HG03439 (cell line): ENCODE results near the gene HPGDS.
"Not testable (repeated sequence)": the region's sequence is repeated elsewhere in the genome, so short reads cannot be mapped to it uniquely, and the experiment has no call there.

Experiments used
- ATAC-seq: cut with Tn5 transposase; IDR thresholded peaks from one replicate; pipeline ENCODE4 v1.9.1; 2021; ENCODE audit warnings: mild to moderate bottlenecking, moderate library complexity; ENCODE audit not compliant: unreplicated experiment

The HPGDS gene

DNA sequence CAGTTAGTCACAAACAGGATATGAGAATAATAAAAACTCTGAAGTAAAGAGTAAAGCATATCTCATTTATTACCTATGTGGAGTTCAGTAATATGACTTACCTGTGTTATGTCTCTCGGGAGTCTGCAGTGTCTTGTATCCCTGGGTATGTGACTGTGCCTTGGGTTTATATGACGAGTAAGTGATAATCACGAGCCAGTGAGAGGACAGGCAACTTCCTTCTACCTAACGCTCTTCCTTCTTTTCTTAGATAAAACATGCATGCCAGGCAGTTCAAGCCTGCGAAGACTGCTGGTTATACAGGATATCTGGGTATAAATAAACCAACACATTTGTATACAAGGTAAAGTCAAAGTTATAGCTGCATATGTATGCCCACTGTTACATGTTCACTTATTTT is at the start of gene HPGDS:
HPGDS (minus strand) TSS at position 143 of the 400 bp plus-strand sequence. CDS start 8,207 bp downstream, outside the sequence.
- no peak for ATAC-seq

DNA sequence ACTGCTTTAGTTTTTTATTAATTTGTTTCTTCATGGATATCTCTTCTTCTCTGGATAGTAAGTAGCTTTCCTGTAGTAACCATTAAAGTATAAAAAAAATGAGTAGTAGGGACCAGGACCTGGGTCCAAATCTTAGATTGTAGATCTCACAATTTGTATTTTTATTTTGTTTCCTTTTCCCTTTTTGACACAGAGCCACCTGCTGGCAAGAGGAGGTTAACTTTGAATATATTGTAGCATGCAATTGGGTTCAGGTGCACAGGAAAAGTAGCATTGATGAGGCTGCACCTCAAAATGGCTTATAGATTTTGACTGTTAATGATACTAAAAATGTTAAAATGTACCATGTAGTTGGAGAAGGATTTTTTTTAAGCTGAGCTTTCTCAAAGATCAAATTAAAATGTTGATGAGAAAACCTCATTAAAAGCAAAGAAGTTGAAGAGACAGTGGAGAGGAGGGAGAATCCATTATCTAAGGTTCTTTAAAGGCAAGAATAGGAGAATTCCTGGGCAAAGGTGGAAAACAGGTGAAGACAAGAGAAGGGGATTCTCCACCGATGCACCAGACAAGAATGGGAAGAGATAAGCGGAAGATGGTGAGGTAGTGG is 48.3 kb upstream of the HPGDS start:
- no peak for ATAC-seq

DNA sequence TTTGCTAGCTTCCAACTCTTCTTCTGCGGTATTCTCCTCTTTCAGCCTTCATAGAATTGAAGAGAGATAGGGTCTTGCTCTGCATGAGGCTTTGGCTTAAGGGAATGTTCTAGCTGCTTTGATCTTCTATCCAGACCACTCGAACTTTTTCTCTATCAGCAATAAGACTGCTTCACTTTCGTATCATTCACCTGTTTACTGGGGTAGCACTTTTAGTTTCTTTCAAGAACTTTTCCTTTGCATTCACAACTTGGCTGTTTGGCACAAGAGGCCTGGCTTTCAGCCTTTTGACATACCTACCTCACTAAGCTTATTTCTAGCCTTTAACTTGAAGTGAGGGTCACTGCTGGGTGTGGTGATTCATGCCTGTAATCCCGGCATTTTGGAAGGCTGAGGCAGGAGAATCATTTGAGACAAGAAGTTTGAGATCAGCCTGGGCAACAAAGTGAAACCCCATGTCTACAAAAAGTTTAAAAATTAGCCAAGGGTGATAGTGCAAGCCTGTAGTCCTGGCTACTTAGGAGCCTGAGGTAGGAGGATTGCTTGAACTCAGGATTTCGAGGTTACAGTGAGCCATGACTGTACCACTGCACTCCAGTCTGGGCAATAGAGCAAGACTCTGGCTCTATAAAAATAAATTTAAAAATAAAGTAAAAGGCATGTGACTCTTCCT is 47.1 kb upstream of the HPGDS start:
- no peak for ATAC-seq

DNA sequence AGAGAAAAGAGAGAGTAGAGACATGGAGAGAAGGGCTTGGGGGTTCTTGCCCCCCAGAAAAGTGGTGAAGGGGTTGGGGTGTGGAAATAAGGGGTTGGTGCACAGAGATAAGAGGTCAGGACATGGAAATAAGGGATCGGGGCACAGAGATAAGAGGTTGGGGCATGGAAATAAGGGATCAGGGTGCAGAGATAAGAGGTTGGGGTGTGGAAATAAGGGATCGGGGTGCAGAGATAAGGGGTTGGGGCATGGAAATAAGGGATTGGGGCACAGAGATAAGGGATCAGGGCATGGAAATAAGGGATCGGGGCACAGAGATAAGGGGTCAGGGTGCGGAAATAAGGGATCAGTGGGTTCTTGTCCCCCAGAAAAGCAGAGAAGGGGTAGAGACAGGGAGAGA is 45.3 kb upstream of the HPGDS start:
- not testable (repeated sequence) for ATAC-seq

DNA sequence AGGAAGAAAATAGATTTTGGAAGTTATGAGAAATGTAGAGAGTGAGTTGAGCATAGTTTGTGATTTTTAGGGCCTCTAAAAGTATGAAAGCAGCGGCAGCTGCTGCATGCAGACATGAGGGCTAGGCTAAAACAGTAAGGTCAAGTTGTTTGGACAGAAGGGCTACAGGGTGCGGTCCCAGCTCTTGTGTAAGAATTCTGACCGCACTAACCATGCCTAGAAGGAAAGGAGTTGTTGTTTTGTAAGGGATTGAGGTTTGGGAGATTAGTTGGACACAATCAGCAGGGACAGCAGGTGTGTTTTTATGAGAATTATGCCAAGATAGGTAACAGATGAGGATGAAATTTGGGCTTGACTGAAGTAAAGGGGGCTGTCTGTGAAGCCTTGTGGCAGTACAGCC is 42.8 kb upstream of the HPGDS start:
- not testable (repeated sequence) for ATAC-seq

DNA sequence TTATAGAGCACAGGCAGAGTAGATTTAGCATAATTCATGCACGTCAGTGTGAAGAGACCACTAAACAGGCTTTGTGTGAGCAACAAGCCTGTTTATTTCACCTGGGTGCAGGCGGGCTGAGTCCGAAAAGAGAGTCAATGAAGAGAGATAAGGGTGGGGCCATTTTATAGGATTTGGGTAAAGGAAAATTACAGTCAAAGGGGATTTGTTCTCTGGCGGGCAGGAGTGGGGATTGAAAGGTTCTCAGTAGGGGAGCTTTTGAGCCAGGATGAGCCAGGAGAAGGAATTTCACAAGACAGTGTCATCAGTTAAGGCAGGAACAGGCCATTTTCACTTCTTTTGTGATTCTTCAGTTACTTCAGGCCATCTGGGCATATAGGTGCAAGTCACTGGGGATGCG is 40.3 kb upstream of the HPGDS start:
- not testable (repeated sequence) for ATAC-seq

DNA sequence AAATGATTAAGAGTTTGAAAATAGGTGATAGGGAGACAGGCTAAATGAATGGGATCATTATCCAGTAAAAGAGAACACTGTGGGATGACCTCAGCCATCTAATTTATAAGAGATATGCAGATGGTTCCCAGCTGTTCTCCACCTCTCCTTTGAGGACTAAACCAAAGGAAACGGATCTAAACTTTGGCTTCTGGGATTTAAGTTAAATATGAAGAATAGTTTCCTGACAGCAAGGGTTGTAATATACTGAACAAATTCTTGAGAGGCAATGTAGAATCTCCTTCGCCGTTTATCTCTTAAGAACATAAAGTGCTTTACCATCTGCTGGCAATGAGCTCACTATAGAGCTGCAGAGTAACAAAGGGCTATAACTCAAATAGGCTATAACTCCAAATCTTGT is 35.4 kb upstream of the HPGDS start:
- no peak for ATAC-seq

DNA sequence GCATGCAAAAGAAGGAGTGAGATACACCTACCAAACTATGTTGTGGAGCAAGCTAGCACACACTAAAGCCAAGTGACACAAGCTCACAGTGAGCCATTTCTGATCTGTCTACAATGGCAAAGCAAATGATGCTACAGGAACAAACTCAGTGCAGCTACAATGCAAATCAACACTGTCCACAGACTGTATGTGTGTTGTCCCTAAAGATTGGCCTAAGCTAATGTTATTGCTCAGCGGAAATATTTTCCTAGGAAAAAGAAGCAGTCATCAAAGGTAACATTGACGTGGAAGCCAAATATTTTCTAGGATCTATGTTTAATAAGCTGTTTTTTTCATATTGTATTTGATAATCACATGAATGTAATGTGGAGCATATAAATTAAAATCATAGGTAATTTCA is 34.7 kb upstream of the HPGDS start:
- ATAC-seq = no peak

DNA sequence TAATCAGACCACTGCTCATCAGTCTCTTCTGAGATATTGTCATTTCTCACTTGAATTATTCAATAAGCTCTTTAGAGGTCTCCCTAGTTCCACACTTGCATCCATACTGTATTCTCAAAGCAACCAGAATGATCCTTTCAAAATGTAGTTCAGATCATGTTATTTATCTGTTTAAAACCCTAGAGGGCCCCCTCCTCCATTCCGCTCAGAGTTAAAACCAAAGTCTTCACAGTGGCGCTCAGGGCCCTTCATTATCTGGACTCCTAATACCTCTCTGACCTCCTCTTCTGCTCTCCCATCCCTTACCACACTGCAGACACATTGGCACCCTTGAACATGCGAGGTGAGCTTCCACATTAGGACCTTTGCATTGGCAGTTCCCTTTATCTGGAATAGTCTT is 32.7 kb upstream of the HPGDS start:
- ATAC-seq = no peak

DNA sequence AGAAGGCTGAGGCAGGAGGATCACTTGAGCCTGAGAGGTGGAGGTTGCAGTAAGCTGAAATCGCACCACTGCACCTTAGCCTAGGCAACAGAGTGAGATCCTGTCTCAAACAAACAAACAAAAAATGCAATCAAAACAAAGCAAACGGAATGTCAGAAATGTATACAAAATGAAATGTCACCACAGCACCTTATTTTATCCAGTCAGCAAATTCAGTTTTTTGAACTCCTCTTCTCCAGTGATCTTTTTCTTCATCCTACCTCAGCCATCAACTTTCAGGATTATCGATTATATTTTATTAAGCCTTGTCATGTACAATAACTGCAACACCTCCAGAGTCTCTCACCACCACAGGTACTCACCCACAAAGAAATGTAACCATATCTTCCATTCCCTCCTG is 31.1 kb upstream of the HPGDS start:
- no peak for ATAC-seq

DNA sequence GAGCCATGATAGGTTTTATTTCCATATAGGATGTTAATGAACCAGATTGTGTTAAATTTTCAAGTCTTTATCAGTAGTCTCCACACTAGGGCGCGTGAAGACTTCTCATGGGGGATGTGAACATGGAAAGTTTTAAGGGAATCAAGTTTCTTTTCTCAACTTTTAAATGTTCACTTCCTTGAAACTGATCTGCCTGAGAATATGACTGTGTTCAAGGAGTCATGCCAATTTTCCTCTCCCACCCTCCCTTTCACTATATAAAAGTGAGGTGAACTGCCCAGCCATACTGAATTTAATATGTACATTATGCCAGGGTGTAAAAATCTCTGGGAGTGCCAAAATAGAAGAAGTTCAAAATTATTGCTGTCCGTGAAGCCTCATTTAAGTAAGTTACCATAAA is 30.4 kb upstream of the HPGDS start:
- ATAC-seq = no peak

DNA sequence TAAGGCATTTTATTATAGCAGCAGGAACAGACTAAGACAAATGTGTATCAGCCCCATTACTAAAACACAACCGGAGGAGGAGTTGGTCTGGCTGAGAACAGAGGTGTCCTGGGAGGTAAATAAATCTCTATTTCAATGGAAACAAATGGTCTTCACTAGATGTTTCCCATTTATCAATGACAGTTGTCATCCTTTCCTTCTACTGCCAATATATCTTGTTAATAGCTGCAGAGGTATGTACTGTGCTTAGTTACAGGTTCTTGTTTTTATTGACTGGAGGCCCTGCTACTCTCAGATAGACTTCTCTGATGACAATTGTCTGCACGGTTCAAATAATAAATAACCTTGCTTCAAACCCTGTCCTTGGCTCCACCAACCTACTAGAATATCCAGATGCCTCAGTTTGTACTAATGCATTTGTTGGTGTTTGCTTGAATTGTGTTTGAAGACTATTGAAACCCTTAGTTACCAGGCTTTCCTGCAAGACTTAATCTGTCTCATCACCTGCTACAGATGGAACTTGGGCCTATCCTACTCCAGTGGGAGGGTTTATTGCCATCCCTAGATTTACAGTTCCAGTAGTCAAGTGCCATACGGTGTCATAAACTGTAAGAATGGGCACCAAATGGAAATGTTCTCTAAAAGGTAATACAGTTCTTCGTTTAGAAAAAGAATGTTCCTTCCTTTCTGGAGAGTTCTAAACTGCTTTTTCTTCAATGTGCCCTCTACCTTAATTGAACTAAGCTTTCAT is 29.8 kb upstream of the HPGDS start:
- no peak for ATAC-seq

DNA sequence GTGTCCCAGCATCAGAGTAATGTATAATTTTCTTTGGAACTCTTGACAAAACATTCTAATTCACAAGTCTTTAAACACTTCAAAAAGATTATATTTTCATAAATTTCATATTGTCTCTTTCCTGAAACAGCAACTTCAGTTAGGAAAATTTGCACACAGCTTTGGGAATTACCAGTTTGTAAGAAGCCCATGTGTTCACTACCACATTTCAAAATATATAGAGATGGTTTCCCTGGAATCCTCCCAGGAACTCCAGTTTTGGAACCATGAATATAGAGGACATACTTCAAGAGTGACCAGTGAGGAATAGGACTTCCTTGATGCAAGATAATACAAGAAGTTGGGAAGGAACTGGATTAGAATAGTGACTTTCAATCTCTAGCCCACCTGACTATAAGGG is 28.7 kb upstream of the HPGDS start:
- ATAC-seq = no peak

DNA sequence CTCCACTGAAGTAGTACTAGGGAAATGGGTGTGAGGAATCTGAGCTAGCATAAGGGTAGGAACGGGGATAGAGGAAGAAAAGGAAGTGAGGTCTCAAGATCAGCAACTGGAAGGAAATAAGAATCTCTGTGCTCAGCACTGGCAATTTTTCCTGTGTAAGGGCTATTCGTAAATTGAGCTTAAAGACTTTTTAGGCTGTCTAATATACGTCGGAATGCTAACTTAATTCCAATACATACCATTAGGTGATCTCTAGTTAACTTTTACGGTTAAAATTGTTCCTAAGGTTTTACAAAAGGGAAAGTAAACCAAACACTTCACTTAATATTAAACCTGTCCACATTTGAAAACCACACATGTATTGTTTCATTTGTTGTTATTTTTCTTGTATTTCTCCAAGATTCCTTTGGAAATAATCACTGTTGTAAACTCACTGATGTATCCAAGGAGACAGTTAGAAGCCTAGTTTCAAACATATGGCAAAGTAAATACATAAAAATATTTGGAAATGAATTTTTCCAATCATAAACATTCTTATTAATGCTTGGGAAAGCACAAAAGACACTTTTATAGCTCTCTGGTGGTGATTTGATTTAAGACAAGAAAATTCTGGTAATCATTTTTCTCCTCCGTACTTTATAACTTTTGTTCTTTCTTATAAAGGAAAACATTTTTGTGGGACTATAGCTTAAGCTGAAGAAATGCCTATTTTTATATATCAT is 28.1 kb upstream of the HPGDS start:
- no peak for ATAC-seq

DNA sequence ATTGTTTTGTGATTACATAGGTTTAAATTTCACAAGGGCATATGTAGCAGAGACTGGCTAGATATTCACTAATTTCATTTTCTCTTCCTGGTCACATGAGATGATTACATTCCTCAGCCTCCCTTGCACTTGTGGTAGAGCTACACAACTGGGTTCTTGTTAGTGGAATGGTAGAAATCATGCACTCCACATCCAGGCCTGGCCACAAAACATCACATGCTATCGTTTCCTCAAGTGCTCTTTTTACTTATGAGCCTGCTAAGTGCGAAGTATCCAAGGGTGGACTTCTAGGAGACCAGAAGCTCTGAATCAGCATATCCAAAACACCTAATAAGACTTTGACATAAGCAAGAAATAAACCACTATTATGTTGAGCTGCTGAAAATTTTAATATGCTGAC is 26.4 kb upstream of the HPGDS start:
- no peak for ATAC-seq

DNA sequence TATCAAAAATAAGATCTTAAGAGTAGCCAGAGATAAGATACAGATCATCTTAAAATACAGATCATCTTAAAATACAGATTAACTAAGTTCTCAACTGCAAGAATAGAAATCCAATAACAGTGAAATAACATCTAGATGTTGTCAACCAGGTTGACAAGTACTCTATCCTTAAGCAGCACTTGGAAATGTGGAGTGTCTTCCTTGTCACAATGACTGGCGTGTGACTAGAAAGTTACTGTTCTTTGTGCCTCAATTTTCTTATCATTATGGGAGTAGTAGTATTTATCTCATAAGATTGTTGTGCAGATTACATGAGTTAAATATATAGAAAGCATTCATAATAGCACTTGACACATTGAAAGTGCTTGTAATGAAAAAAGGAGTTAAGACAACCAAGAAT is 25.8 kb upstream of the HPGDS start:
- ATAC-seq = no peak

DNA sequence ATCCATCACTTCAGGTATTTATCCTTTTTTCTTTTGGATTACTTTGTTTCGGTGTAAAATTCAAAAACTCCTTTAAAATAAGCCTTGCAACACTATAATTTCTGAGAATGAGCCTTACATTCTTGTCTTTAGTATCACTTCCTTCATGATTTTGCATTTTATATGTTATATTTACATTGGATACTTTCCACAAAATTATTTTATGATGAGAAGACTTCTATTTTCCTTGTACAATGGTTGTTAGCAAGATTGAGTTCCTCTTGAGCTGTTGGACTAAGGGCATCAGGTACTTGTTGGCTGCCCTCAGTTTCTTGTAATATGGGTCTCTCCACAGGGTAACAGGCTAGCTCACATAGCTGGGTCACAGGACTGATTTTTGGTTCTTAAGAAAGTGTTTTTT is 22.7 kb upstream of the HPGDS start:
- ATAC-seq = no peak

DNA sequence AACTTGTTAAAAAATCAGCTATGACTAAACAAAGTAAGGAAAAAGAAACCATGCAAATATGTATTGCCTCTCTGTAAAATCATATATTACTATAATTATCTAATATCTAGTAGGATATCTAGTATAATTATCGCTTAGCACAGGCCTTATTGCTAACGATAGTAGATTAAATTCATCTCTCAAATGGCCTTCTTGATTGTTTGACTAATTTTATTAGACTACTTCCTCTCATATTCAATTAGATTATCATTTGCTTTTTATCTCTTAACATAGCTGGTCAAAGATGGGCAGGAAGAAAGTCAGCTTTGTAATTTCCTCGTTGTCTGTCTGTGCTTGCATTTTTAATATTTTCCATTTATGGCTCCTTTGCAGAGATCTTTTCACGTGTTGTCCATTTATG is 21.9 kb upstream of the HPGDS start:
- ATAC-seq = no peak

DNA sequence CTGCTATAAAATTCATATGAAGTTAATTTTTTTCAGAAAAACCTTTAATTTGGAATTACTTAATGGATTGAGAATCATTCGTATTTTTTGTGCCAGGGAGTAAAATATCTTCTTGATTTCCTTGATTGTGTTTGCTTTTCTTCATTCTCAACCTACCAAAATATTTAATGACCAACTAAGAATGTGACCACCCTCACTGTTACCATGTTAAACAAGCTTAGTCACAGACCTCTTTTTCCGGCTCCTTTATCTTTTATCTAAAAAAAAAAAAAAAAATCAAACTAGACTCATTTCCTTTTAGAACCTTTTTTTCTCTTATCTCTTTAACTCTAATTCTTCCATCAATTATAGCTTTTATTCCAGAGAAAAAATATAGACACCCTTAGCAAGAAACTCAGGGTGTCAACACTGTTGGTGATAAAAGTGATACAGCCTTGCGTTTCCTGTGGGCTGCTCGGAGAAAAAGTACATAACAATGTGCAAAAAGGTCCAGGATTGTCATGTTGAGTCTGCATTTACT is 20.6 kb upstream of the HPGDS start:
- no peak for ATAC-seq

DNA sequence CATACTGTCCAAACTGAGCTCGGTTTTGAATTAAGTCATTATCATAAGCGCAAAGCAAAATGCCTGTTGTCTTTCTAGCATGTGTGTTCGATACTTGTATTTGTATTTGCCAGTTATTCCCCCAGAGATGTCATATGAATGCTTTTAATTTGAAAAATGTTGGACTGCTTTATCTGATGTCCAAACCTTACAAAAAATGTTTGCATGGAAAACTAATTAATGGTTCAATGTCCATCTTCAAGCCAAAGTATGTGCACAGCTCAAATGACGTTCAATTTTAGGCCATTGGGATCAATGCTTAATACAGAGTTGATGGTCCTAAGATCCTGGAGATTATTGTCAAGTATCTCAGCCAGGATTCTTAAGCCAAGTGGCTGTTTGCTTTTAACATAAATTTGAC is 17.2 kb upstream of the HPGDS start:
- no peak for ATAC-seq

DNA sequence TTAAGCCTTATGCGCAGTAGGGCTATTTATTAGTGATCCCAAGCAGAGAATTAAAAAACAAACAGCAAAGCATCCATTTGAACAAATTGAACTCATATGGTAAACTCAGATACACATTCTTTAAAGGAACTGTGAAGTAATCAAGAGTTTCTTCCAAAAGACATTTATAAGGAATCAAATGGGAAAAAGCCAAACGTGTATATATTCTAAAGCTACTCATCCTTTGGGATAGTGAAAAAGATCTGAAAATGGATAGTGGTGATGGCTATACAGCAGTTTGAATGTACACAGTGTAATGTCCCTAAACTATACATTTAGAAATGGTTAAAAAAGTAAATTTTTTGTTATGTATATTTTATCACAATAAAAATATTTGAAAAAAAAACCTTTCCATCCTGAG is 16.6 kb upstream of the HPGDS start:
- ATAC-seq = no peak
